ENCODE measurements around the gene TOR4A.
A peak's percentile ranks its signal among the peaks of the same experiment; 100 is the strongest.

The TOR4A gene

GRCh38 chr9:137272241-137273094 is 5.1 kb upstream of the TOR4A start:
- DNase-seq (ENCODE audit: low read depth), result no peak
- no peak for TF ChIP-seq CTCF (conservative IDR thresholded peaks at IDR 0.05; ENCODE audit: low read length)
- H3K4me3 ChIP-seq (ENCODE audit: low read length), result no peak overlapping the region

- no peak for DNase-seq (ENCODE audit: low read depth)
- H3K4me3 ChIP-seq (ENCODE audit: low read length), result no peak overlapping the region
- TF ChIP-seq CTCF (conservative IDR thresholded peaks at IDR 0.05; ENCODE audit: low read length), result no peak
Observed at GRCh38 chr9:137273095-137273490, 4.4 kb upstream of the TOR4A start.

GRCh38 chr9:137273611-137274320 is 3.8 kb upstream of the TOR4A start:
- TF ChIP-seq CTCF (conservative IDR thresholded peaks at IDR 0.05; ENCODE audit: low read length), result no peak
- H3K4me3 ChIP-seq (ENCODE audit: low read length), result no peak overlapping the region
- DNase-seq (ENCODE audit: low read depth), result no peak

- no peak overlapping the region for H3K4me3 ChIP-seq (ENCODE audit: low read length)
- TF ChIP-seq CTCF (conservative IDR thresholded peaks at IDR 0.05; ENCODE audit: low read length), result no peak
- no peak for DNase-seq (ENCODE audit: low read depth)
Observed at GRCh38 chr9:137275203-137275587, 2.3 kb upstream of the TOR4A start.

- no peak for TF ChIP-seq CTCF (conservative IDR thresholded peaks at IDR 0.05; ENCODE audit: low read length)
- no peak for DNase-seq (ENCODE audit: low read depth)
- no peak overlapping the region for H3K4me3 ChIP-seq (ENCODE audit: low read length)
Observed at GRCh38 chr9:137275588-137276472, 1.7 kb upstream of the TOR4A start.

GRCh38 chr9:137276473-137277328 is 825 bp upstream of the TOR4A start:
- peak overlapping the region; percentile 73 for H3K4me3 ChIP-seq (ENCODE audit: low read length)
- no peak for TF ChIP-seq CTCF (conservative IDR thresholded peaks at IDR 0.05; ENCODE audit: low read length)

More at GRCh38 chr9:137276473-137277328, 825 bp upstream of the TOR4A start:
- peak; percentile 37 for DNase-seq (ENCODE audit: low read depth)
